ENCODE results near the gene TNFRSF6B.

Gene TNFRSF6B

GRCh38 chr20:63700199-63701050 lies 4.0 kb downstream of the TNFRSF6B start:
- no peak overlapping the region for H3K4me2 ChIP-seq (ENCODE audit: low read length)
- H3K27me3 ChIP-seq (ENCODE audit: control insufficient read depth, insufficient read depth, low read length), result no peaks in the 10 kb centered on the region
- H3K79me2 ChIP-seq, result peaks cover 48% of the 10 kb centered on the region
- TF ChIP-seq CTCF (IDR thresholded peaks at IDR 0.05), result no peak
- H2AFZ ChIP-seq, result no peak overlapping the region
- no peaks in the 10 kb centered on the region for H3K4me1 ChIP-seq
- H3K36me3 ChIP-seq (ENCODE audit: control insufficient read depth, insufficient read depth, low read length), result no peaks in the 10 kb centered on the region
- no peak overlapping the region for H3K9ac ChIP-seq
- H3K27ac ChIP-seq, result no peak overlapping the region
- H3K4me3 ChIP-seq (ENCODE audit: low read depth, low read length), result no peak overlapping the region
- H3K9me3 ChIP-seq (ENCODE audit: control insufficient read depth, low read length), result no peaks in the 10 kb centered on the region

DNA sequence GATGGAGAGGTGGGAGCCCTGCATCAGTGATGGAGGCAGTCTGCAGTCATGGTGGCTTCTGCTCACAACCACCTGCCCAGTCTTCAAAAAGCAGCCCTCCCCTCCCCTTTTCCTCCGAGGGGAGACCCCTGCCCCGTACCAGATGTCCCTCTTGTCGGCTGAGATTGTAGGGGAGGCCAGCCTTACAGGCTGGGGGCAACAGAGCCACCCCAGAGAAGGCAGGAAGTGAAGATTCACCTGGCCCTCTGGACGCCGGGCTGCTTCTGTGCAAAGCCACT lies 4.5 kb downstream of the TNFRSF6B start:
- H2AFZ ChIP-seq, result no peak overlapping the region
- H3K9ac ChIP-seq, result no peak overlapping the region
- no peaks in the 10 kb centered on the region for H3K27me3 ChIP-seq (ENCODE audit: control insufficient read depth, insufficient read depth, low read length)
- H3K36me3 ChIP-seq (ENCODE audit: control insufficient read depth, insufficient read depth, low read length), result no peaks in the 10 kb centered on the region
- no peaks in the 10 kb centered on the region for H3K9me3 ChIP-seq (ENCODE audit: control insufficient read depth, low read length)
- no peak for TF ChIP-seq CTCF (IDR thresholded peaks at IDR 0.05)
- H3K79me2 ChIP-seq, result peaks cover 48% of the 10 kb centered on the region
- no peak overlapping the region for H3K27ac ChIP-seq
- no peak overlapping the region for H3K4me3 ChIP-seq (ENCODE audit: low read depth, low read length)
- H3K4me2 ChIP-seq (ENCODE audit: low read length), result no peak overlapping the region
- no peaks in the 10 kb centered on the region for H3K4me1 ChIP-seq

DNA sequence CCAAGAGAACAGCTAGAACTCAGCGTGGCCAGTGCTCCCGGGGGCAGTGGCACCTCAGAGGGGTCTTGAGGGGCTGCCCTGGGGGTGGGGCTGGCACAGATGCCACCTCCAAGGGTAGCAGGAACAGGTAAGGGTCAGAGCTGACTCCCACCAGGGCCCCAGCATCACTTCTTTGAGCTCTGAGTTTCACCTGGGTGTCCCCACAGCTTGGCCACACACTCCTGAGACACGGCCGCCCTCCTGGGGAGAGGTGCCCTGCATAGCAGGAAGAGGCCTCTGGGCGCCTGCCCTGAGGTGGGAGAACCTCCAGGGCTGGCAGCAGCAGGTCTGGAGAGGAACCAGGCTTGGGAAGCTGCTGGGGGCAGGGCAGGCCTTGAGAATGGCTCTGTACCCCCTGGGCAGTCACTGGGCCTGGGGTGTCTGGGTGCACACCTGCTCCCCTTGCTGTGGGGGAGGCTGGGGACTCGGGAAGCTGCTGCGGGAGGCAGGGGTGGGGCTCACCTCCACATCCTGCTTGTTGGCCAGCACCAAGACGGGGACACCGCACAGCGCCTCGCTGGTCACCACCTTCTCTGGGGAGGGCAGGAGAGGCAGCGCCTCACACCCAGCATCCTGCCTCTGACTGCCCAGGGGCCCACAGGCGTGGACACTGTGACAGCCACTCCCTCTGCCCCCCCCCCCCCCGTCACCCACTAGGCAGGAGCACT lies 5.0 kb downstream of the TNFRSF6B start:
- no peak overlapping the region for H2AFZ ChIP-seq
- no peak overlapping the region for H3K4me3 ChIP-seq (ENCODE audit: low read depth, low read length)
- H3K79me2 ChIP-seq, result peaks cover 53% of the 10 kb centered on the region
- H3K4me2 ChIP-seq (ENCODE audit: low read length), result no peak overlapping the region
- H3K27ac ChIP-seq, result no peak overlapping the region
- H3K9ac ChIP-seq, result no peak overlapping the region
- no peak for TF ChIP-seq CTCF (IDR thresholded peaks at IDR 0.05)
- H3K36me3 ChIP-seq (ENCODE audit: control insufficient read depth, insufficient read depth, low read length), result no peaks in the 10 kb centered on the region
- no peaks in the 10 kb centered on the region for H3K9me3 ChIP-seq (ENCODE audit: control insufficient read depth, low read length)
- peaks cover 3% of the 10 kb centered on the region for H3K4me1 ChIP-seq
- H3K27me3 ChIP-seq (ENCODE audit: control insufficient read depth, insufficient read depth, low read length), result no peaks in the 10 kb centered on the region

GRCh38 chr20:63702036-63702665 lies 5.7 kb downstream of the TNFRSF6B start:
- Histone ChIP-seq H3K9ac (no peak overlapping the region), H2AFZ (no peak overlapping the region), H3K27ac (no peak overlapping the region), H3K36me3 (ENCODE audit: control insufficient read depth, insufficient read depth, low read length) (no peaks in the 10 kb centered on the region), H3K79me2 (peaks cover 54% of the 10 kb centered on the region), H3K4me1 (peaks cover 6% of the 10 kb centered on the region), H3K4me2 (ENCODE audit: low read length) (no peak overlapping the region), H3K27me3 (ENCODE audit: control insufficient read depth, insufficient read depth, low read length) (no peaks in the 10 kb centered on the region), H3K4me3 (ENCODE audit: low read depth, low read length) (no peak overlapping the region), H3K9me3 (ENCODE audit: control insufficient read depth, low read length) (no peaks in the 10 kb centered on the region)
- TF ChIP-seq CTCF (IDR thresholded peaks at IDR 0.05), result no peak

Data from parathyroid adenoma (tissue), 2 donors.